ENCODE results near the gene KRT86. TPM values are rescaled to one million over a fixed set of nuclear protein-coding genes. Genes with fewer than 3 reads are reported as not detected.

Gene KRT86
- total RNA-seq, 4 donors from 2014 or later: not detected

- no peak overlapping the region for H3K4me3 ChIP-seq
- no peak overlapping the region for H3K27ac ChIP-seq
- no peak for TF ChIP-seq CTCF (IDR thresholded peaks at IDR 0.05)
- TF ChIP-seq POLR2A (IDR thresholded peaks at IDR 0.05): no peak
- H3K27me3 ChIP-seq: peaks cover 0 to 4% of the 10 kb centered on the region in 2 donors
- H3K36me3 ChIP-seq: no peaks in the 10 kb centered on the region
- H3K9me3 ChIP-seq: no peaks in the 10 kb centered on the region
- H3K4me1 ChIP-seq: no peaks in the 10 kb centered on the region
- no peak for DNase-seq
Measured at GRCh38 chr12:52252728-52253343, 21.6 kb upstream of the KRT86 start.

GRCh38 chr12:52253391-52254179 is 20.9 kb upstream of the KRT86 start:
- Histone ChIP-seq H3K27ac (no peak overlapping the region), H3K27me3 (peaks cover 0 to 11% of the 10 kb centered on the region in 2 donors)

GRCh38 chr12:52254180-52254964 is 20.1 kb upstream of the KRT86 start:
- H3K27ac ChIP-seq: no peak overlapping the region
- no peaks in the 10 kb centered on the region for H3K36me3 ChIP-seq
- H3K27me3 ChIP-seq: peaks cover 0 to 16% of the 10 kb centered on the region in 2 donors
- TF ChIP-seq POLR2A (IDR thresholded peaks at IDR 0.05): no peak
- H3K4me1 ChIP-seq: peaks cover 0 to 7% (median 1%) of the 10 kb centered on the region in 4 donors
- H3K9me3 ChIP-seq: no peaks in the 10 kb centered on the region
- no peak overlapping the region for H3K4me3 ChIP-seq
- DNase-seq: no peak

More at GRCh38 chr12:52253391-52254179, 20.9 kb upstream of the KRT86 start:
- no peak for DNase-seq
- Histone ChIP-seq H3K4me3 (no peak overlapping the region), H3K4me1 (peaks cover 0 to 4% (median 1%) of the 10 kb centered on the region in 4 donors), H3K9me3 (no peaks in the 10 kb centered on the region), H3K36me3 (no peaks in the 10 kb centered on the region)
- no peak for TF ChIP-seq CTCF (IDR thresholded peaks at IDR 0.05)
- TF ChIP-seq POLR2A (IDR thresholded peaks at IDR 0.05): no peak

- Histone ChIP-seq H3K9me3 (no peaks in the 10 kb centered on the region), H3K36me3 (no peaks in the 10 kb centered on the region), H3K4me3 (no peak overlapping the region), H3K27ac (no peak overlapping the region), H3K27me3 (peaks cover 0 to 16% of the 10 kb centered on the region in 2 donors), H3K4me1 (peaks cover 0 to 7% (median 1%) of the 10 kb centered on the region in 4 donors)
- TF ChIP-seq CTCF (IDR thresholded peaks at IDR 0.05) (no peak), POLR2A (IDR thresholded peaks at IDR 0.05) (no peak)
- no peak for DNase-seq
Measured at GRCh38 chr12:52254965-52255751, 19.3 kb upstream of the KRT86 start.

- DNase-seq: no peak
- no peak overlapping the region for H3K27ac ChIP-seq
- H3K4me1 ChIP-seq: peaks cover 0 to 7% (median 1%) of the 10 kb centered on the region in 4 donors
- H3K4me3 ChIP-seq: no peak overlapping the region
- H3K9me3 ChIP-seq: no peaks in the 10 kb centered on the region
- no peaks in the 10 kb centered on the region for H3K36me3 ChIP-seq
- no peak for TF ChIP-seq POLR2A (IDR thresholded peaks at IDR 0.05)
- TF ChIP-seq CTCF (IDR thresholded peaks at IDR 0.05): no peak
- peaks cover 0 to 16% of the 10 kb centered on the region in 2 donors for H3K27me3 ChIP-seq
Measured at GRCh38 chr12:52255926-52256583, 18.4 kb upstream of the KRT86 start.

All from Peyer's patch (tissue), 4 donors.